Uterus (tissue), 2 donors: ENCODE results near the gene KIAA0232.

ENCODE experiments used
- CTCF ChIP-seq, 4 experiments: fragments of 200-600 bp in 2 of 4; fragments of 450-650 bp in 2 of 4; sonication (generic) in 2 of 4; IDR thresholded peaks; one replicate each; pipeline ENCODE4 v1.5.1; 2016 to 2019; ENCODE audit warnings: antibody characterized with exemption in 4 of 4, mild to moderate bottlenecking in 2 of 4, moderate library complexity in 1 of 4
- POLR2A ChIP-seq, 2 donors: fragments of 450-650 bp; IDR thresholded peaks; one replicate each; pipeline ENCODE4 v1.6.1; 2016; ENCODE audit warnings: antibody characterized with exemption in 2 of 2, mild to moderate bottlenecking in 1 of 2, moderate library complexity in 1 of 2

- TF ChIP-seq POLR2A (IDR thresholded peaks at IDR 0.05) (no peak), CTCF (IDR thresholded peaks at IDR 0.05) (no peak)
Observed at GRCh38 chr4:6926681-6927478, 144.4 kb downstream of the KIAA0232 start.
